Stimulated activated CD8-positive, alpha-beta memory T cell treated with anti-CD3 and anti-CD28 coated beads, Interleukin-15, amount 100 ng/mL, for 24 hours (primary cell): ENCODE results near the gene DCAF11.

Source experiments
- DNase-seq: peaks from one replicate; pipeline ENCODE4 v3.0.0-alpha.2; 2020; ENCODE audit warnings: low read depth

Gene DCAF11

DNA sequence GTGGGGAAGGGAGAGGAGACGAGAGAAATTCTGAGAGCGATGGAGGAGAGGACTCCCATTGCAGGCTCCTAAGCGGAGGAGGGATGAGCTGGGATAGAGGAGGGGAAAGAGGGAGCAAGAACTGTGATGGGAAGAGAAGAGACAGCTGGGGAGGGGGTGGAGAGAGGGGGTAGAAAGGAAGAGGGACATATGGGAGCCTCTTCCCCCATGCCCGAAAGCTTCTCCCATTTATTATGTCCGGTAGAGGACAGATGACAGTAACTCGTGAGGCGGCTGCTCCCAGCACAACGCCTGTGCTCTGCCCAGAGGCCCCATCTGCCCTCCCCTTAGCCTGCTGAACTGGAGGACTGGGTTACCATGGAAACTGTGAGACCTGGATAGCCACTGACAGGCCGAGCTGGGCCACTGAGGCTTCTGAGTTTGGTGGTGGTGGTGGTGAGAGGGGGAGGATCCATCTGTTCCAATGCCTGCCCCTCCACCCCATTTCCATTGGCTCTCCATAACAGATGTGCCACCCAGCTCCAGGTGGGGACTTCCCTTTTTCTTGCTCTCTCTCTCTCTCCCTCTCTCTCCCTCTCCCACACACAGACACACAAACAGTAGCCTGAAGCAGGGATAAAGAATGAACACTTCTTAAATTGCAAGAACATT, 35.0 kb upstream of the DCAF11 start:
- DNase-seq, result no peak

DNA sequence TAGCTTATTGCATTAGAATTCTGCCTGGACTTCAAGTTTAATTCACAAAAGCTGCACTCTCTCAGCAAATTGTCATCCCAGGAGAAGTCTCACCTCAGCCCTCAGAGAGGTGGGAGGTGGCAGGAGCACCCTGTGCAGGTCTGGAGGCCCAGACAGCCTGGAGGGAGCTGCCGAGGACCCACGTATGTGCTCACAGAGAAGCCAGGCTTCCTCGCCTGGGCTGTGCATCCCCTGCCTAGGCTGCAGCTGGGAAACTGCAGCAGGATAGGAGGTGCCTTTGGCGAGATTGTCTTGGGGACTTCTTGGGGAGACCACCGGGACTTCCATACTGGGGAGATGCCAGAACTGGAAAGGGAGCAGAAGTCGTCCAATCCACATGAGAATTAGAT, 34.4 kb upstream of the DCAF11 start:
- no peak for DNase-seq

DNA sequence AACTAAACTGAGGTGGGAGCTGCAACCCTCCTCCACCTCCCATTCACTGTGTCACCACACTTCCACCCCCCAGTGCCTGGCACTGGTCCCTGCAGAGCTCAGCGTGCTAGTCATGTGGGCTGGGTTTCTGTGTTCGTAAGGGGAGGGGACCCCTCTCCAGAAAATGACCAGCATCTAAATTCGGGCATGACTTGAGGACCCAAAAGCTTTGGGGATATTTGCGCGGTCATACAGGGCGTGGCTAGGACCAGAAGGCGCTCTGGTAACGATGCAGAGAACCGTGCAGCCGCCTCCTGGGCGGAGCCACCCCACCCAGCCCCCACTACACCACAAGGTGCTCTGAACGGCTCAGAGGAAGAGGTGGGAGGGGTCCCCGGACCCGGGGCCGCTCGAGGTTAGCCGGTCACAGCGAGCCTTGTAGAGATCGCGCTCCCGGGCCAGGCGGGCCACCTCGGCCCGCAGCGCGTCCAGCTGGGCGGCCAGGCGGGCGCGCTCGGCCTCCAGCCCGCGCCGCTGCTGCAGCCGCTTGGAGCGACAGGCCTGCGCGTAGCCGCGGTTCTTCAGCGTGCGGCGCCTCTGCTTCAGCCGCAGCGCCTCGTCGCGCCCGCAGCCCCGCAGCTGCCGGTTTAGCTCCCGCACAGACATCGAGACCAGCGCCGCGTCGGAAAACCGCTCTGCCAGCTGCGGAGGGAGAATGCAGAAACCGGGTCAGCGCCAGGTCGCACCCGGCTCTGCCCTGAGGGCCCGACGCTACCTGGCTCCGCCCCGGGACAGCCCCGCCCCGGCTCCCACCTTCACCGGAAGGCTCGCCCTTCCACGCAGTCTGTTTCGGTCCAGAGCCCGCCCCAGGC, 33.5 kb upstream of the DCAF11 start:
- peak; percentile 34 for DNase-seq

DNA sequence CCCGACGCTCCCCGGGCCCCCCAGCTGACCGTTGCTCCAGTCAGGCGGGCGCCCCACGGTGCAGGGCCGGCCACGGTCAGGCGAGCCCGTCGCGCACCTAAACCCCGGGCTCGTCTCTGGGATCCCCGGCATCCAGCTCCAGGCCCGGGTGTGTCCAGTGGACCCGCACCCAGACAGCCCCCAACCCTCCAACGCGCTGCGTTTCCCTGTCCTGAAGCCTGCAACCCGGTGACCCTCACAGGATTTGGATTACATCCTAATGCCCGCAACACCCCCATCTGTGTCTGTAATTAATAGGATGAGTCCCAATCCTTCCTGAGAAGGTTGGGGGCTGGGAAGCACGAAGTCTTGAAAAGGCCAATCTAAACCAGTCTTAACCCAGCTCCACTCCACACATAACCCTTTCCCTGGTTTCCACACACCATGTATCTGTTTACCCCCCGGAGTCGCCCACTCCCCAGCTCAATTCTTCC, 32.8 kb upstream of the DCAF11 start:
- DNase-seq, result no peak

DNA sequence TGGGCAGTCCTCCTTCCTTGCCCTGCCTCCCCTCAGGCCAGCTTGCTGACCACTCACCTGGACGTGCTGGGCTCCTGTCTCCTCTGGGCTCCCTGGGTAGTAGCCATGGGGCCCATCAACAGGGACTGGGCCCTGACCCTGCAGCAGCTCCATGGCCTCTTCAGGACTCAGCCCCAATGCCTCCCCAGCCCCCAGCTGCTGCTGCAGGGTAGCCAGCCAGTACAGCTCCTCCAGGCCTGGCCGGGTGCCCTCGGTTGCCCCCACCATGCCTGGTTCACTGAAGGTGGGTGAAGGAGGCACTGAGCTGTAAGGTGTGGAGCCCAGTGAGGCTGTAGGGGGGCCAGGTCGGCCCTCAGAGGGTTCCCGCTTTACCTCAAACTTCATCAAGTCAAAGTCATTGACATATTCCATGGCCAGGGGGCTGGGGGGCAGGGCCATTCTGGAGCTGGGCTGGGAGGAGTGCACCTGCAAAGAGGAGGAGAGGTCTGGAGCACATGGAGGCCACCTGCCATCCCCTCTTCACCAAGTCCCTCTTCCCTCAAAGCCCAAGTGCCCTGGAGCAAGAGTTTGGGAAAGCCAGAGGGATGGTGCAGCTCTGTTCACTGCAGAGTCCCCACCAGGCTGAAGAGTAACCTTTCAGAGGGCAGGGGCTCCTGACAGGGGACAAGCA, 32.0 kb upstream of the DCAF11 start:
- no peak for DNase-seq

DNA sequence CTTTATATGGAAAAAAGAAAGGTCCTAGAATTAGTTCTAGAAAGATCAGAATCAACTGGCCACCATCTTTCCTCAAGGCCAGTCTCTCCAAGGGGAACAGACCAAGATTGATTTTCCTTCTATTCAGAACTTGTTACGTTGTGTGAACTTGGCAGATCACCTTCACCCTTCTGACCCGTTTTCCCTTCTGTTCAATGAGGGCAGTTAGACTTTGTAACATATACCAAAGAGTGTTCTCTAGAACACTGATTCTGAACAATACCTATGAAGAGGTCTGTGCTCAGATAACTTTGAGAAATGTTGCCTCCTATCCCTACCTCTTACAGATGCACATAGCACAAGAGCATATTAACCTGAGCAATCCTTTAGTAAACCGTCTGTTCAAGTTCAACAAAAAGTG, 31.1 kb upstream of the DCAF11 start:
- DNase-seq, result no peak

DNA sequence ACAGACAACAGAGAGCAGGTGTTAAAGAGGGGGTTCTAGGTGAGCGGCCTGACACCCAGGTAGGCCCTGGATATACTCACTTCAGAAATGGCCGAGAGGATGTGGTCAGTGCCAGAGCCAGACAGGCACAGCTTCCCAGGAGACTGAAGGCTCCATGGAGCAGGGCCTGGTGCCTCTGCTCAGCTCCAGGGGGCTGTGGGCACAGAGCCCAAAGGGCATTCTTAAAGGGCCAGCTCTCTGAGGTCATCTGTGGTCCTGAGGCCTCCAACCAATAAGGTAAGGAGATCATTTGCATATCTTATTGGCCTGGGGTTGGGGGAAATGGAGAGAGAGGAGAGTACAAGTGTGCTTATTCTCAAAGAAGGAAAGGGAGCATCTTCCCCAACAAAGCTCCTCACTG, 30.1 kb upstream of the DCAF11 start:
- no peak for DNase-seq

DNA sequence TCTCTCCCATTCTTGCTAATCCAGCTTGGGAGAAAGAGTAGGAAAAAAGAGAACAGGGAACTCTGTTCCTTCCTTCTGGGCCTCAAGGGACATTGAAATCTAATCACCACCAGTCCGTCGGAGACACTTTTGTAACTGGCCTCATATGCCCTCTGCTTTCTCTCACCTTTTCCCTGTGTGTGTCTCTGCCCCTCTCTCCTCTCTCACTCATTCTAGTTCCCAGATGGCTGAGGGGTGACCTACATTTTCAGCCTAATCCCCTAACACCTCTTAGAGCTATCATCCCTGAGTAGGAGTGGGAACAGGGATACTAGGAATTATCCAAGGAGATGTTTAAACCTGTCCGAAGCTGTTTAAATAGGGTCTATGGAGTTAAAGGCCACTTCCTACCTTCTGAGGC, 29.4 kb upstream of the DCAF11 start:
- DNase-seq, result no peak

DNA sequence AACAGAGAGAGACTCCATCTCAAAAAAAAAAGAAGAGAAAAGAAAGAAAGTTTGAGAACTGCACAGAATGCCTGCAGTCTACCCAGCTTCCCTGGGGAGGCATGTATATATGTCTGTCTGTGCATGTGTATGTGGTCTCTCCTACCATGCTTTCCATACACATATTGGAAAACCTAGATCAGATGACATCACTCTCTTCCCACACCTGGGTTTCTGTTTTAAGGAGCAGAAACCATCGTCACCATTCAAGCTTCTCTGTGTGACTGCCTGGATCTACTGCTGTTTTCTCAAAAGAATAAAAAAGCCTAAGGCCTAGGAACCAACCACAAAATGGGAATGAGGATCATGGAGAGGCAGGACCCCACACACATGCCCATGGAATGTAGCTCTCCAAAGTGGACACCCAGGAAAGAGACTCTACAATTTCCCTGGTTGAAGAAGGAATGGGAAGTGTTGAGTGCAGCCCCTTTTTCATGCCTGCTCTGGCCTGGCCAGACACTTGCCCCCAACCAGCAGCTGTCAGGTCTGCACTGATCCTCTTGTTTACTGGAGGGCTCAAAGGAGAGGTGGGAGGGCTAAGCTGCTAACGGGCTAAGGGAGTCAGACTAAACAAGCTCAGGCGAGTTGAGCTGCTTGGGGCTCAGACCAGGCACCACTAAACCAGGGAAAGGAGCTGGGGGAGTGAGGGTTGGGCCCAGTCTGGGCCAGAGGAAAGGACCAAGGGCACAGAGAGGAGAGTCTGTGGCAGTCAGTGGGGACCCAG, 28.2 kb upstream of the DCAF11 start:
- DNase-seq, result no peak

DNA sequence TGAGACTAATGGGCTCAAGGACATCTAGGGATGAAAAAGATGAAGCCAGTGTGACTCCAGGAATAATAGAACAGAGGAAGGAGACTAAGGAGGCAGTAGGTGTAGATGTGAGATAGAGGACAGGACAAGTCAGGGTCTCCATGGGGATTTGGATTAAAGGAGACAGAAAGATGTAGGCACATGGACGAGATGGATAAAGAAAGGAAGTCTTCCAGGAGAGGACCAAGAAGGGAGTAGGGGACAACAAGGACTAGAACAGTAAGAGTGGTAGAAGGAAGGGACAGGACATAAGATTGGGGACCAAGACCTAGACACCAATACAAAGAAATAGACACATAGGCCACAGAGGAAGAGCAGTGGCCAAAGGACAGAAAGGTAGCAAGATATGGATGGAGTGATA, 27.6 kb upstream of the DCAF11 start:
- no peak for DNase-seq

DNA sequence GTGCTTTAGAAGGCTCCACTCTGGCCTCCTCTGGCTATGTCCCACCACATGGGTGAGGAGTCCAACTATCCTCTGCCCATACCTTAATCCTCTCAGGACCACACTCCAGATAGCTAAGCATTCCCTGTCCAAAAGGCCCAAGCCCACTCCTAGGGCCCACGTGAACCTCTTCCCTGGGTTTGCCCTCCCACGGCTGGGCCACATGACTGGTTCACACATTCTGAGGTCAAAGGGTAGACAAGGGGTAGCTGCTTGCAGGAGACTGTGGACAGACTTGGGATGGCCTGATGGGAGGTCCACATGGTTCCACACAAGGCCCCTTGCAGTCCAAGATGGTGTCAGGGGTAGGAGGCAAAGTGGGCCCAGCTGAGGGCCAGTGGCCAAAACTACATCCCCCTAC, 26.5 kb upstream of the DCAF11 start:
- DNase-seq, result no peak

DNA sequence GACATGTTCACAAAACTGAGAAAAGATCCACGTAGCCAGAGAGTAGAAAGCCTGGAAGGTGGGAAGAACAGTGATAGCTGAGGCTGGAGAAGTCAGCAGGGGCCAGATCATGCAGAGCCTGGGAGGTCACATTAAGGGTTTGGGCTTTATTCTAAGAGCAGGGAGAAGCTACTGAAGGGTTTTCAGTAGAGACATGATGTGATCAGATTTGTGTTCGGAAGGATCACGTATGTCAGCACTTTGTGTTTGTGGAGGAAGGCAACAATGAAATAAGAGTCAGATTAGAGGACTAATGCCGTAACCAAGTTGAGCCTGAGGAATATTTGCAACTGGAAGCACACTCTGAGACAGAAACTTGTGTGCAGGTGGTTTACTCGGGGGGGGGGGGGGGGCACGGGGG, 24.7 kb upstream of the DCAF11 start:
- DNase-seq, result no peak

DNA sequence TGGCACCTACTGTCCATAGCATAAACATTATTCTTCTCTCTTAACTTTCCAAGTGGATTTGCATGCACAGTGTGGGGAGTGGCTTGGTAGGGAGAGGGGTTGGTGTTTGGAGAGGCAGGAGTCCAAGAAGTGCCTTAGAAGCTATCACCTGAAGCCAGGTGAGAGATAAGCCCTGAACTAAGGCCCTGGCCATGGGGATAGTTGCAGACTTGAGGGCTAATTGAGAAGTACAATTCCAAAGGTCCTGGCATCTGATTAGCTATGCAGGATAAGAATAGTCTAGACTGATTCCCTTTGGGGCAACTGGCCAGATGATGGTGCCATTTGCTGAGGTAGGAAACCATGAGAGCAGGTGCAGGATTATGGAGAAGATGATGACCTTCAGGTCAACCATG, 22.5 kb upstream of the DCAF11 start:
- DNase-seq, result no peak

DNA sequence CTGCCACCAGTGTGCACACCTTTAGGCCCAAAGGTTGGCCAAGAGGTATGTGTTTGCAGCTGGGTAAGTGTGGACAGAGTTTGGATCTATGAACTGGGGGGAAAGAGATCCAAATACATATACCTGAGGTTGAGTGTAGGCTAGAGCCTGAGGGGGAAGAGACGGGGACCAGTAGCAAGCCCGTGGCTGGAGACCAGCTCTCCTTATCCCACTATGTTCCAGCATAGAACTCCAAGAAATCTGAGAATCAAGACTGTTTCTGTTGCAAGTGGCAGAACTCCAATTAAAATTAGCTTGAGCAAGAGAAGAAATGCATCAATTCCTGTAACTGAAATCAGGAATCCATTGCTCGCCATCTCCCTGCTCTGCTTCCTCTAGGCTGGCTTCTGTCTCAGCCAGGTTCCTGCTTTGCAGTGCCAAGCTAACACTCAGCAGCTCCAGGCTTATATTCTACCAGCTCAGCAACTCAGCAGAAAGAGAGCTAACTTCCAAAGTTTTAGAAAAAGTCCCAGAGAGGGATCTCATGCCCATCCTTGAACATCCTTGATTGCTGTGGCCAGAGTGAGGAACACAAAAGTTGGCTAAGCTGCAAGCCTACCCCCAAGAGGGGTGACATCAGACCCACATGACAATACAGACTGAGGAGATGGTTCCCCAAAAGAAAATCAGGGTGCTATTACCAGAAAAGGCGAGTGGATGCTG, 21.9 kb upstream of the DCAF11 start:
- DNase-seq, result no peak

DNA sequence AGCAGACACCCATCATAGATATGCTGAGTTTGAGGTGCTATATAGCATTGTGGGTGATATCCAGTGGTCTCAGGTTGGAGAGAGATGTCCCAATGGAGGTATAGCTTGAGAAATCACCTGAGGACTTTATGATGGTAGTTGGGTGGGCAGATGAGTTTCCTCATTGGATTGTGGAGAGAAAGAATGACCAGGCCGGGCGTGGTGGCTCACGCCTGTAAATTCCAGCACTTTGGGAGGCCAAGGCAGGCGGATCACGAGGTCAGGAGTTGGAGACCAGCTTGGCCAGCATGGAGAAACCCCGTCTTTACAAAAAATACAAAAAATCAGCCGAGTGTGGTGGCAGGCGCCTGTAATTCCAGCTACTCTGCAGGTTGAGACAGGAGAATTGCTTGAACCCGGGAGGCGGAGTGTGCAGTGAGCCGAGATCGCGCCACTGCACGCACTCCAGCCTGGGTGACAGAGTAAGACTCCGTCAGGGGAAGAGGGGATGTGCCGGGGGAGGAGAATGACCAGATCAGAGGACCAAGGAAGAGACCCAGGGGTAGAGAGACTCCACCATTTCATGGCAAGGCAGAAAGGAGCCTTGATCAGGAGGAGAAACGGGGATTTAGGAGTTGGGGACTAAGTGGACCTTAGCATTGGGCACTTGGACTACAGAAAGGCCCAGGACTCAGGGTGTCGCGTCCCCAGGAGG, 21.2 kb upstream of the DCAF11 start:
- DNase-seq, result no peak

DNA sequence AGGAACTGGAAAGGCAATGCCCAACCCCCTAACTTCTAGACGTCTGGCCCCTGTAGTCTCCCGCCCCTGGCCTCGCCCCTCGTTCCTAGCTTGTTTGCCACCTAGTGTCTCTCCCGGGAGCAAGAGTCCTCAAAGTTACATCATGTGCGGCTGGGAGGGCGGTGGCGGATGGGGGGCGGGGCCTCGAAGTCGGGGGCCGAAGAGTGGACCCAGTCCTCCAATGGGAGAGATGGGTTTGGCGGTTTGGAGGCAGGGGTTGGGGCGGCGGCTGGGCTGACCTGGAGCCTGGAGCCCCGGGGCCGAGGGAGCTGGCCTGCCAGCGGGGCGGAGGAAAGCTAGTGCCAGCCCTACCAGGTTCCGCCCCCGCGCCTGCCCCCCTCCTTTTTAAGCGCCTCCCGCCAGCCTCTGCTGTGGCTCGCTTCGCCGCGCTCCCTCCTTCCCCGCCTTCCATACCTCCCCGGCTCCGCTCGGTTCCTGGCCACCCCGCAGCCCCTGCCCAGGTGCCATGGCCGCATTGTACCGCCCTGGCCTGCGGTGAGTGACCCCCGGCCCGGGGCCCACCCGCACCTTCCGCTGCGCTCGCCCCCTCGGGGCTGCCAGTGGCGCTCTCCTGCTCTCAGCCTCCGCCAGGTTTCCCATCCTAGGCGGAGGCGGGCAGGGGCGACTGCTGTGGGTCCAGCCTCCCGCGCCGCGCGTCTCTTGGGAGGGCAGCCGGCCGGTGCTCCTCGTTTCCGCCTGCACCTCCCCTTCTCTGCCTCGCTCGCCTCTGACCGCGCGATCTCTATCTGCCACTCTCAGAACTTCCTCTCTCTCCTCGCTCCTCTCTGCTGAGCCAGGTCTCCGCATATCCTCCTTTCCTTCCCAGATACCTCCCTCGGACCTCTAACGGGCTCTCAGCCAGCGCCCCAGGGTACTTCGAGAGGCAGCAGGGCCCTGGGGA, 20.4 kb upstream of the DCAF11 start, which contains the start of gene PCK2:
Gene PCK2 (plus strand): TSS at position 411 of the 940 bp plus-strand sequence. CDS start 95 bp downstream, at position 506.
- peak; percentile 65 for DNase-seq

DNA sequence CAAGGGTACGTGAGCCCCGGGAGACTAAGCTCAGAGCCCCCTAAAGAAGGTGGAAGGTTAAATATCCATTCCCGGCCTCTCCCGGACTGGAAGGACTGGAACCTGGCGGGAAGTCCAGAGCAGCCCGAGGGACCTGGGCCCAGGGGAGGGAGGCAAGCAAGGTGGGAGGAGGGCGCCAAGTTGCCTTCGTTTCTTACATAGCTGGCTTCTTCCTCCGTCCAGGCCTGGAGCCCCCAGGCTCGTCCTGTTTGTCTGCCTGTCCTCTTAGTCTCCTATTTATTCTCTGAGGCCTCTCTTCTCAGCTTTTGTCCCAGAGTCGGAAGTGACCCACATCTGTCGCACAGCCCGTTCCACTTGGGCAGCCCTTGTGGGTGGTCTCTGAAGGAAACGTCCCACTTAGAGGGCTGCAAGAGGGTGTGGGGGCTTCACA, 19.7 kb upstream of the DCAF11 start:
- no peak for DNase-seq

DNA sequence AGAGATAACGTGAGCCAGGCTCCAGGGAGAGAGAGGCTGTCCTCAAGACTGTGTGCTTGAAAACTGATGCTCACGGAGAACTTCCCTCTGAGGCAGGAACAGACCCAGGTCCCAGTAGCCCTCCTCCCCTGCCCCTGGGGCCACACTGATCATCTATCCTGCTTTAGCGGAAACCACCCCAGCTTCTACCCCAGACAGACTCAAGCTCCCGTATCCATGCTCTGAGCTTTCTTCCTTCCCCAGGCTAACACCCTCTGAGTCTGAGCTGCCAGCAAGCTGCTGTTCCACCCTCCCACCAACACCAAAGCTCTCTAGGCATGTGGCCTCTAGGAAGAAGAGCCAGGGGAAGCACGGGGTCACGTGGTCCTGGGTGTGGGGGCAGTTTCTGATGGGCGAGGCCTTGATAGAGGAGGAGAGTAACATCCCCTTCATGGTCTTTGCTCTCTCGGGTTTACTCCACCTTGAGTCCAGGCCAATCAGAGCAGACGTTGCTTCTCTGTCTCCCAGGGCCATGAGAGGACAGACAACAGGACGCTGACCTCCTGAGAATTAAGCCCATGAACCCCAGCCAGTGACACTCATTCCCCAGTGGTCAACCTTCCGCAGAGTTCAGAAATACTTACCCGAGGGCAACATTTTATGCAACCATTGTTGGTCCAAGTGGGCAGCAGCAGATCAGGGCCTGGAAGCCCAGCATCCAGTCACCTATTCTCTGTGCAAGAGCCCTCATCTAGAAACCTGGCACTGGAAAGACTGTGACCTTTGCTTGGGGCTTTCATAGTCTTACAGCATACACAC, 19.1 kb upstream of the DCAF11 start:
- DNase-seq, result no peak
